Stomach smooth muscle (tissue), 2 donors: Measurements from ENCODE around the gene COL4A2.

Source experiments
- H3K27ac ChIP-seq: one replicate; pipeline ENCODE4 v1.7.0; 2013; ENCODE audit warnings: mild to moderate bottlenecking, low read length, inconsistent platforms
- H3K27me3 ChIP-seq, 2 donors: one replicate each; pipeline ENCODE4 v1.7.0; 2013; ENCODE audit warnings: low read length in 2 of 2; ENCODE audit not compliant: insufficient read depth in 2 of 2, control insufficient read depth in 1 of 2
- H3K36me3 ChIP-seq, 2 donors: one replicate each; pipeline ENCODE4 v1.7.0; 2013; ENCODE audit warnings: low read length in 2 of 2; ENCODE audit not compliant: control insufficient read depth in 2 of 2, insufficient read depth in 2 of 2
- H3K4me1 ChIP-seq: one replicate; pipeline ENCODE4 v1.7.0; 2013; ENCODE audit warnings: low read length; ENCODE audit not compliant: control insufficient read depth, insufficient read depth
- H3K4me3 ChIP-seq, 2 donors: one replicate each; pipeline ENCODE4 v1.7.0; 2013; ENCODE audit warnings: low read length in 2 of 2
- H3K9ac ChIP-seq, 2 donors: one replicate each; pipeline ENCODE4 v1.7.0; 2013; ENCODE audit warnings: low read length in 2 of 2, mild to moderate bottlenecking in 1 of 2
- H3K9me3 ChIP-seq, 2 donors: one replicate each; pipeline ENCODE4 v1.7.0; 2013; ENCODE audit warnings: low read length in 2 of 2; ENCODE audit not compliant: control insufficient read depth in 2 of 2
- donor health status: healthy.
- donor health status: Pancreatic carcinoma.

Gene COL4A2

DNA sequence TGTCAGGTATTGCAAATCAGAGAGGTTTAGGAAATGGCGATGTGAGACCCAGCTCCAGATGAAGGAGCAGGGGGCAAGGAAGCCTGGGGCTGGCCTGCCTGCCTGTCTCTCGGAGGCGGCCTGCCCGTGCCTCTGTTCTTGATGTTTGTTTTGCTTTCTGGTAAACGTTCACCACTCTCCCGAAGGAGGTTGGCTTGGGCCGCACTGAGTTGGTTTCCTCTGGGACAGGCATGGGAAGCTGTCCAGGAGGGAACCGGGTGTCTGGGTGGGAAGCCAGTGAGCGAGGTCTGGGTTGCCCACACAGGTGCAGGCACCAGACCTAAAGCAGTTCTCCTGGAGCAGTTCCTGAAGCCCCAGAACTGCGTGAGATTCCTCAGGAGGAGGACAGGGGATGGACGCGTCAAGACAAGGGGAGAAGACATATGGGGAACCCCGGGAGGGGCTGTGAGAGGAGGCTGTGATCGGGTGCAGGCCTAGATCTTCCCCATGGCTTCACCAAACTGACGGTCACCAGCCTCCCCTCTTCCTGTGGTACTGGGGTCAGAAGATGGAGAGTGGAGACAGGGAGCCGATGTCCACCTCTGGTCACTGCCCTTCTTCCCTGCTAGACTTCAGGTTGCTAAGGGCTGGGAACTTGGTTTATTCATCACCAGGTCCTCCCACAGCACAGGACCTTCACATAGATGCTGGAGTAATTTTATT lies 15.2 kb downstream of the COL4A2 start:
- Histone ChIP-seq H3K9me3 (no peaks in the 10 kb centered on the region), H3K27me3 (no peaks in the 10 kb centered on the region), H3K27ac (peak overlapping the region; percentile 82), H3K4me1 (peaks cover 91% of the 10 kb centered on the region), H3K36me3 (peaks cover 0 to 7% of the 10 kb centered on the region in 2 donors), H3K9ac (peak overlapping the region; percentile 13 to 23), H3K4me3 (peak overlapping the region; percentile 15 to 40)

DNA sequence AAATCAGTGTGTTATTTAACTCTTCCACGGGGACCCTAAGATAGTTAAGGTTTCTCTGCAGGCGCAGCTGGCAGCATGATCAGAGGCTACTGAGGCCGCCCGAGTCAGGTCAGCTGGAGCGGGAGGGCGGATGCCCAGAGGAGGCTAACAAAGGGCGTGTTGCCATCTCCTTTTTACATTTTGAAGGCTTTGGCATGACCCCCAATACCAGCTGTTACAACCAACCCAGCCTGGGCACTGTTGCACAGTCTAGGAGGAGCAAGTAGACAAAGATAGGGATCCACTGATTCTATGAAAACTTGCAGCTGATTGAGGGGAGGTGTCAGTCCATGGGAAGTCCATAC lies 15.7 kb downstream of the COL4A2 start:
- Histone ChIP-seq H3K4me3 (peak overlapping the region in 1 of 2 donors; percentile 15), H3K36me3 (peaks cover 0 to 5% of the 10 kb centered on the region in 2 donors), H3K27ac (peak overlapping the region; percentile 82), H3K27me3 (no peaks in the 10 kb centered on the region), H3K9me3 (no peaks in the 10 kb centered on the region), H3K4me1 (peaks cover 90% of the 10 kb centered on the region), H3K9ac (peak overlapping the region in 1 of 2 donors; percentile 13)

DNA sequence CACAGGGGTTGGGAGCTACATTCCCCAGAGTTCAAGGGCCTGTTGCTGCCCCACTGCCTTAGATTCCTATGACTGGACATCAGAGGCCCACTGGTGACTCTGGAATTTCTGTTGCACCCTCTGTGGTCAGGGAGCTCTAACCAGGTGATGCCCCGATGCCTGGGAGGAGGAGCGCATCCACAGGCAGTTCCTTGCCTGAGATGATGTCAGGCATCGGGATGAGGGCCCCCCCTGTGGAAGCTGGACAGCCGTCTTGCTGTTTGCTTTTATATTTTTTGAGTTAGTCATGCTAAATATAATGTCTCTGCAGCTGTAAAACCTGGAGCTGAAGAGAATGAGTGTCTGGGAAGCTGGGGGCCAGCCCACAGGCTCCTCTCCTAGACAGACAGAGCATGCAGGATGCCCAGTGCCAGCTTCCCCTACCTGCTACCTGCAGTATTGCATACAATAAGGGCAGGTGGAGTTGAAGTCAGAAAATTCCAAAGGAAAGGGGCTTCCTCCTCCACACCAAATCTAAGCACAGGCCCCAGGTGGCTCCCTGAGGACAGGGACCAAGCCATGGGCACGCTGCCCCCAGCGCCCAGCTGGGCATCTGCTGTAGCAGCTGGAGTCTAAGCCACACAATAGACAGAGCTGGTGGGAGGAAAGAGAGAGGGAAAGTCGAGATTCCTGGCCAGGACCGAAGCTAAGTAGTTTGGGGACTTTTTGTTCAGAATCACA lies 16.2 kb downstream of the COL4A2 start:
- no peaks in the 10 kb centered on the region for H3K9me3 ChIP-seq
- peaks cover 87% of the 10 kb centered on the region for H3K4me1 ChIP-seq
- peak overlapping the region in 1 of 2 donors; percentile 35 for H3K4me3 ChIP-seq
- H3K9ac ChIP-seq = peak overlapping the region; percentile 13 to 45
- no peaks in the 10 kb centered on the region for H3K27me3 ChIP-seq
- H3K27ac ChIP-seq = peak overlapping the region; percentile 82
- peaks cover 0 to 5% of the 10 kb centered on the region in 2 donors for H3K36me3 ChIP-seq

DNA sequence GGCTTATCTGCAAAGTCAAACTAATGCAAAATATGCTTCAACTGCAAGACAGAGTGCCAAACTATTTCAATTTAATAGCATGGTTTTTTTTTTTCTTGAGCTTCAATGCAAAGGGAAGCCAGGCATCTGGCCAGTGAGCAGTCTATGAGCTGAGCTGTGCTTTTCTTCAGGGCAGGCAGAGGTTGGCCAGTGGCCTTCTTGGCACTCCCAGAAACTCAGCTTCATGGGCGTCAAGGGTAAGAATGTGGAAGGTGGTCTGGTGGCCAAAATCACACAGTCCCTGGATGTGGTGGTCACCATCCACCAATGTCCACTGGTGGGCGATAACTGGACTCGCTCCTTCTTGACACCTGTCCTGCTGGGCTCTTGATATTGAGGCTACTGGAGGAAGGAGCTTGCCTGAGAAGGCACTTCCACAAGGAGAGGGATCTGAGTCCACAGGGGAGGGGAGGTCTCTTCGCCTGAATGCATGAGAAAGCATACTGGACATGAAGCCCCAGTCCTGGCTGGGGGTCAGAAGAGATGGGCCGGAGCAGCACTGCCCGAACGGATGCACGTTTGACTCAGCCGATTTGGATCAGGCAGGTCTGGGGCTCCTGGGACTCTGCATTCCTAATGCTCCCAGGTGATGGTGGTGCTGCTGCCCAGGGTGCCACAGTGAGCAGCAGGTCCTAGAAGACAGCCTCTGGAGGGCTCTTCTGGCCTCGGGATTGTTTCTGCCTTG lies 17.1 kb downstream of the COL4A2 start:
- peak overlapping the region in 1 of 2 donors; percentile 35 for H3K4me3 ChIP-seq
- peaks cover 87% of the 10 kb centered on the region for H3K4me1 ChIP-seq

DNA sequence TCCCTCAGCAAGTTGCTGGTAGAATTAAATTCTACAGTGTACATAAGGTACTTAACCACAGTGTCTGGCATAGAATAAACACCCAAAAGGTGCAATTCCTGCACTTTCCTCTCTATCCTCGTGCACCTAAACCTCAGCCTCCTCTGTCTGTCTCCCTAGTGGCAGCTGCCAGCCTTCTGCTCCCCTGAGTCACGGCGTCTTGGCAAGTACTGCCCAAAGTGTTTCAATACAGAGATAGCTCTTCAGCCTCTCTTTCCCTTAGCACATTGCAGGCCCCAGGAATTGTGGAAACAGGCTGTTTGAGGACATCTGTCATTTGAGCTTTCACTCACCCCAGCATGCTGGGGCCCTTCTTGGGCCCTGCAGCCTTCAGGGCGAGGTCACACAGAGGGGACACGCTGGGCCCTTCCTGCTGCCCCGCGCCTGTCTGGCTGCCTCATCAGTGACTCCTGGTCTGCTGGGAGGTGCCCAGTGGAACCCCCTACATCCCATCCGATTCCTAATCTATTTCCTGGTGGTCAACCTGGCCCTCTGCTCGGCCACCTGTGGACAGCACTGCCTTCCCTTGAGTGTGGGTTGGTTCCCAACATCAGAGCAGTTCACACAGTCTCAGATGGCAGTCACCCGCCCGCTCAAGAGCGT lies 19.3 kb downstream of the COL4A2 start:
- Histone ChIP-seq H3K9me3 (no peaks in the 10 kb centered on the region), H3K36me3 (peaks cover 5 to 7% of the 10 kb centered on the region in 2 donors), H3K9ac (peak overlapping the region; percentile 6 to 42), H3K27me3 (no peaks in the 10 kb centered on the region), H3K27ac (peak overlapping the region; percentile 82), H3K4me1 (peaks cover 91% of the 10 kb centered on the region), H3K4me3 (no peak overlapping the region)

More for the DNA sequence above, 17.1 kb downstream of the COL4A2 start:
- Histone ChIP-seq H3K9ac (no peak overlapping the region), H3K27ac (peak overlapping the region; percentile 82), H3K36me3 (peaks cover 0 to 5% of the 10 kb centered on the region in 2 donors), H3K27me3 (no peaks in the 10 kb centered on the region), H3K9me3 (no peaks in the 10 kb centered on the region)

DNA sequence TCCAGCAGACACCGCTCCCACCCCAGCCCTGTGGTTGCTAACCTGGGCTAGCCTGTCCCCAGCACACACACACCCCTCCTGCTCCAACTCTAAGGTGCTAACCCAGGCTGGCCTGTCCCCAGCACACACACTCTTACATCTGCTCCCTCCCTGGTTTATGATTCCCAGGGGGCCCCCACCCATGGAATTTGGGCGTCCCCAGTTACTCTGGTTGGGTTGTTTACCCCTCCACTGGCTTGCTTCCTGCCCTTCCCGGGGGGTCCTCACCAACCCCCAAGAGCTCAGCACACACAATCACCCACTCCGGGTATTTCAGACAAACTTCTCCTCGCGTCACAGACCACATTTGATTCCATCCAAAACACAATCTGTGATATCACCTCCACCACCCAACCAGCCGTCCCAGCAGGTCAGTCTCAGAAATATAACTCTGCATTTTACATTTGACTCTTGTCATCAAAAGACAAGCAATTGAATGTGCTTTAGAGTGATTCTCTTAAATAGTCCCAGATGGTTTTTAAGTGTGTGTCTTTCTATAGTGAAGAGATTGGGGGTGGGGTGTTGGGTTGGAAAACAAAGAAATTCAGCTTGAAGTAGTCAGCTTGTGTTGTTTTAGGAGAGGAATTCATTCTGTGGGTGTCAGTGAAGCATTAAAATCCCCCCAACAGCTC lies 20.1 kb downstream of the COL4A2 start:
- H3K4me3 ChIP-seq = no peak overlapping the region
- H3K9me3 ChIP-seq = no peaks in the 10 kb centered on the region
- peak overlapping the region in 1 of 2 donors; percentile 42 for H3K9ac ChIP-seq
- H3K27ac ChIP-seq = peak overlapping the region; percentile 82
- peaks cover 5 to 7% of the 10 kb centered on the region in 2 donors for H3K36me3 ChIP-seq
- H3K4me1 ChIP-seq = peaks cover 87% of the 10 kb centered on the region
- no peaks in the 10 kb centered on the region for H3K27me3 ChIP-seq

DNA sequence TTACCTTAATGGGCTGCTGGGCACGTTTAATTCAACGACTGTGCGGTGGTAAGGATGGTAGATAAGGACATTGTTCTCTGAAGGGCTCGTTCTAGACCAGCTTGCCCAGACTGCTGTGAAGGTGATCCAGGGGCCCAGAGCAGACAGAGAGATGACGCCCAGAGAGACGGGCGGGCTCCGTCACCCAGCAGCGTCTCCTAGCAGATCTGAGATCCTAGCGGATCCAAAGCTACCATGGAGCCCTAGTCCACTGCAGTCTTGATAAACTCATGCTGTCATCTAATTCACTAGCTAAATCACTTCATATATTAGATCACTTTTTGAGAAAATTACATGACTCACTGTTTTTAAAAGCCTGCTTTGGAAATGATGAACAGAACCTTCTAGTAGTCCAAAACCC lies 21.5 kb downstream of the COL4A2 start:
- H3K4me3 ChIP-seq = no peak overlapping the region
- no peaks in the 10 kb centered on the region for H3K27me3 ChIP-seq
- H3K4me1 ChIP-seq = peaks cover 82% of the 10 kb centered on the region
- no peaks in the 10 kb centered on the region for H3K9me3 ChIP-seq
- peak overlapping the region in 1 of 2 donors; percentile 36 for H3K9ac ChIP-seq
- H3K27ac ChIP-seq = peak overlapping the region; percentile 82
- peaks cover 5 to 7% of the 10 kb centered on the region in 2 donors for H3K36me3 ChIP-seq

DNA sequence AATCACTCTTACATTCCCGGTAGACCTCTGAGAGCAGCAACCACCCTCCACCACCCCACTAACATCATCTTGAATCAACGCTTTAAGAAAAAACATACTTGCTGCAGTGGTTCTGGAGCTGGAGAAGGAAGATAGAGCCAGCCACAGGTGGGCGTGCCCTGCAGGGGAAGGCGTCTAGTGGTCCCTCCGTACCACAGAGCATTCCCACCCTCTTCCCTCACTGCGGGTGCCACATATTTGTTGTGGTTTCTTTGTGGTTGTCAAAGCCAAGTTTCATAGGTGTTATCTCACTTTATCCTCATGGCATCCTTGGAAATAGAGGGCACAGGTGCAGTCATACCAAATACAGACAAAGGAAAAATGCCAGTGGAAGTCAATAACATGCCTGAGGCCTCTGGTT lies 22.2 kb downstream of the COL4A2 start:
- H3K27me3 ChIP-seq = no peaks in the 10 kb centered on the region
- H3K36me3 ChIP-seq = peaks cover 5 to 10% of the 10 kb centered on the region in 2 donors
- H3K4me1 ChIP-seq = peaks cover 82% of the 10 kb centered on the region
- peak overlapping the region; percentile 36 to 41 for H3K4me3 ChIP-seq
- peak overlapping the region; percentile 100 for H3K27ac ChIP-seq
- peak overlapping the region; percentile 36 to 44 for H3K9ac ChIP-seq
- no peaks in the 10 kb centered on the region for H3K9me3 ChIP-seq

DNA sequence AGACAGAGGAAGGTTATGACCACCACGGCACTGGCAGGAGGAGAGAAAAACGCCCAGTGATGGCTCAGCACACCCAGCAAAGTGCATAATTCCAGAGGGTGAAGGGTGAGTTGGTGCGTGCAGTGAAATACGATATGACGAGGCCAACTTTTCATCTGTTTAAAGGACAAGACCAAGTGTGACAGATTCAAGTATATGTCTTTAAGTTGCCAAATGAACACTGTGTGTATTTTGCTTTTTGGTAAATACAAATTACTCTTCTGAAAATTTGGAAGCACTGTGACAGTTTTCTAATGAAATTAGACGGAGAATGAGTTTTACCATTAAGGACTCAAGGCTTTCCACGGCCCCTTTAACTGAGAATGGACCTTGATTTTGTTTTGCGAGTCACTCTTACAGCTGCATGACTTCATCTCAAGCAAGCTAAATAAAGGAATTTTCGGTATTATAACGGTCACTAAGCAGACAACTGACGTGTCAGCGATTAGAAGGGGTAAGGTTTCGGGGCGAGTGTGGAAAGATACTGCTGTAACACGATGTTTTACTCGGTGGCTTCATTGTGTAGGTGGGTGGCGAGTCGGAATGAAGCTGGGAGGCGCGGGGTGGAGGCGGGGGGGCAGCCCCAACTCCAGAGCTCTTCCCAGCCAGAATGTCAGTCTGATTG lies 22.8 kb downstream of the COL4A2 start:
- Histone ChIP-seq H3K36me3 (peaks cover 5 to 11% of the 10 kb centered on the region in 2 donors), H3K4me3 (peak overlapping the region; percentile 41 to 58), H3K9me3 (no peaks in the 10 kb centered on the region), H3K27ac (peak overlapping the region; percentile 100), H3K9ac (peak overlapping the region; percentile 44 to 80), H3K27me3 (no peaks in the 10 kb centered on the region), H3K4me1 (peaks cover 81% of the 10 kb centered on the region)
